Peyer's patch (tissue), 4 donors: ENCODE data around the gene ZXDC. TPM values are rescaled to one million over a fixed set of nuclear protein-coding genes. Genes with fewer than 3 reads are reported as not detected.

Experiments
- DNase-seq, 3 donors: peaks; one replicate each; pipeline ENCODE4 v3.0.0-alpha.2; 2017 to 2019
- H3K27ac ChIP-seq, 4 donors: fragments of 200-600 bp; sonication (generic); one replicate each; pipeline ENCODE4 v1.5.1; 2016 to 2019
- H3K27me3 ChIP-seq, 2 donors: fragments of 200-600 bp; sonication (generic); one replicate each; pipeline ENCODE4 v1.5.1; 2019
- H3K36me3 ChIP-seq, 3 donors: fragments of 200-600 bp; sonication (generic); one replicate each; pipeline ENCODE4 v1.5.1; 2016 to 2019
- H3K4me1 ChIP-seq, 4 donors: fragments of 200-600 bp; sonication (generic); one replicate each; pipeline ENCODE4 v1.5.1; 2016 to 2019
- H3K4me3 ChIP-seq, 4 donors: fragments of 200-600 bp; sonication (generic); 1 replicate in 3 of 4; 2 replicates in 1 of 4; pipeline ENCODE4 v1.5.1; 2016 to 2019; ENCODE audit warnings: mild to moderate bottlenecking in 1 of 4
- H3K9me3 ChIP-seq, 4 donors: fragments of 200-600 bp; sonication (generic); one replicate each; pipeline ENCODE4 v1.5.1; 2016 to 2019; ENCODE audit warnings: mild to moderate bottlenecking in 1 of 4
- CTCF ChIP-seq, 6 experiments: fragments of 450-650 bp in 4 of 6; fragments of 200-600 bp in 2 of 6; sonication (generic) in 1 of 6; IDR thresholded peaks; one replicate each; pipeline ENCODE4 v1.5.1; 2017 to 2019; ENCODE audit warnings: antibody characterized with exemption in 6 of 6, mild to moderate bottlenecking in 3 of 6, moderate library complexity in 1 of 6
- POLR2A ChIP-seq, 2 donors: fragments of 450-650 bp; IDR thresholded peaks; one replicate each; pipeline ENCODE4 v1.5.1; 2017; ENCODE audit warnings: antibody characterized with exemption in 2 of 2, mild to moderate bottlenecking in 2 of 2, moderate library complexity in 2 of 2
- total RNA-seq, 4 donors: library from RNA; depleted of rRNA; stranded (reverse); fragments of >200 nt; gene quantifications; one replicate each; pipeline ENCODE4 v1.1.0, GENCODE V29; 2016

The ZXDC gene
- total RNA-seq, 4 donors from 2014 or later = 44.1 to 99.8 (median 67.5) TPM

GRCh38 chr3:126442856-126443242 lies 32.8 kb downstream of the ZXDC start:
- TF ChIP-seq CTCF (IDR thresholded peaks at IDR 0.05) (no peak), POLR2A (IDR thresholded peaks at IDR 0.05) (no peak)
- no peak for DNase-seq
- H3K9me3 ChIP-seq = no peaks in the 10 kb centered on the region
- H3K27me3 ChIP-seq = no peaks in the 10 kb centered on the region
- H3K4me1 ChIP-seq = no peaks in the 10 kb centered on the region
- H3K27ac ChIP-seq = no peak overlapping the region
- no peak overlapping the region for H3K4me3 ChIP-seq
- H3K36me3 ChIP-seq = peaks cover 0 to 34% (median 0%) of the 10 kb centered on the region in 3 donors

GRCh38 chr3:126442094-126442855 lies 33.4 kb downstream of the ZXDC start:
- H3K4me1 ChIP-seq = no peaks in the 10 kb centered on the region
- H3K4me3 ChIP-seq = no peak overlapping the region
- H3K27ac ChIP-seq = no peak overlapping the region
- TF ChIP-seq POLR2A (IDR thresholded peaks at IDR 0.05) = no peak
- no peaks in the 10 kb centered on the region for H3K27me3 ChIP-seq
- H3K9me3 ChIP-seq = no peaks in the 10 kb centered on the region
- peak in 2 of 3 donors; percentile 34 to 44 for DNase-seq
- peaks cover 0 to 32% (median 0%) of the 10 kb centered on the region in 3 donors for H3K36me3 ChIP-seq

- peak in 2 of 3 donors; percentile 36 to 42 for DNase-seq
- no peaks in the 10 kb centered on the region for H3K27me3 ChIP-seq
- peaks cover 0 to 34% (median 0%) of the 10 kb centered on the region in 3 donors for H3K36me3 ChIP-seq
Measured at GRCh38 chr3:126441256-126441880, 34.3 kb downstream of the ZXDC start.

GRCh38 chr3:126440709-126440995 lies 35.0 kb downstream of the ZXDC start:
- TF ChIP-seq POLR2A (IDR thresholded peaks at IDR 0.05) (no peak), CTCF (IDR thresholded peaks at IDR 0.05) (no peak)
- H3K27me3 ChIP-seq = no peaks in the 10 kb centered on the region
- no peaks in the 10 kb centered on the region for H3K9me3 ChIP-seq
- no peaks in the 10 kb centered on the region for H3K4me1 ChIP-seq
- peak in 1 of 3 donors; percentile 27 for DNase-seq
- H3K4me3 ChIP-seq = no peak overlapping the region
- H3K27ac ChIP-seq = no peak overlapping the region
- peaks cover 0 to 39% (median 0%) of the 10 kb centered on the region in 3 donors for H3K36me3 ChIP-seq

More at GRCh38 chr3:126441256-126441880, 34.3 kb downstream of the ZXDC start:
- Histone ChIP-seq H3K4me1 (no peaks in the 10 kb centered on the region), H3K9me3 (no peaks in the 10 kb centered on the region), H3K4me3 (no peak overlapping the region), H3K27ac (no peak overlapping the region)
- TF ChIP-seq CTCF (IDR thresholded peaks at IDR 0.05) (no peak), POLR2A (IDR thresholded peaks at IDR 0.05) (no peak)

GRCh38 chr3:126439968-126440708 lies 35.6 kb downstream of the ZXDC start:
- no peak overlapping the region for H3K4me3 ChIP-seq
- H3K4me1 ChIP-seq = no peaks in the 10 kb centered on the region
- TF ChIP-seq CTCF (IDR thresholded peaks at IDR 0.05) = no peak
- no peak for TF ChIP-seq POLR2A (IDR thresholded peaks at IDR 0.05)
- H3K36me3 ChIP-seq = peaks cover 0 to 41% (median 0%) of the 10 kb centered on the region in 3 donors
- H3K27me3 ChIP-seq = no peaks in the 10 kb centered on the region
- no peaks in the 10 kb centered on the region for H3K9me3 ChIP-seq
- H3K27ac ChIP-seq = no peak overlapping the region
- DNase-seq = no peak
